CD4-positive, alpha-beta T cell treated with Interleukin-21 for 1 hour (primary cell): ENCODE results near the gene AATF.

Source experiments
- DNase-seq: peaks from one replicate; pipeline ENCODE4 v3.0.0-alpha.2; 2020

Gene AATF

DNA sequence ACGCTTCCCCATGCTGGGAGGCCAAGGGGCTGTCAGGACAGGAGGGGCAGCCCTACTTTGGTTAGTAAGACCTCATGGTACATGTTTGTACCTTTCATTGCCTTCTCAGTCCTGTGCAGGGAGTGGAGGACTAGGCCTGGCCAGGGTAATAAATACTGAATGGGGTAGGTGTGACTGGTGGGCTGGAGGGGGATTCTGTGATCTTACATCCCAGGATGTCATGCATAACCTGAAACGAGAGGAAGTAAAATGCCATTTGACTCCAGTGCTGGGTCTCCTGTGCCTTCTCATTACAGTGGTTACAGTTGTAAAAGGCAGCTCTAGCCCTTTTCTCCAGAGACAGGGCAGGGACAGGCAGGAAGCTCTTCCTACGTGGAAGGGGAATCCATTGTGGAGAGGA is 138.2 kb downstream of the AATF start:
- no peak for DNase-seq

DNA sequence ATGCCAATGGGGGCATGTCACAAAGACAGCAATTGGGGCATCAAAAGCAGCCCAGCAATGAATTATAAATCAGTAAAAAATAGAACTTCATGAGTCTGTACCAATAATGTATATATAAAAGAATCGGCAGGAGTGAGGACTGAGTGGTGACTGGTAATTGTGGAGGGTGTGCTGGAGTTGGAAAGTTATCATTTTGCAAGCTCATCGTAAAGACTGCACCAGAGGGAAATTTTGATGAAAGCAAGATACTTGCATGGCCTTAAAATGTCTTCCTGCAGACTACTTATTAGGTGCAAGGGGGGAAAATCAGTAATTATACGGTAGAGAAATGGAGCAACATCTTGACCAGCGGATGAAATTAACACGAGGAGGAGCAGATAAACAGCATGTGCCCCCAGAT is 138.9 kb downstream of the AATF start:
- no peak for DNase-seq

DNA sequence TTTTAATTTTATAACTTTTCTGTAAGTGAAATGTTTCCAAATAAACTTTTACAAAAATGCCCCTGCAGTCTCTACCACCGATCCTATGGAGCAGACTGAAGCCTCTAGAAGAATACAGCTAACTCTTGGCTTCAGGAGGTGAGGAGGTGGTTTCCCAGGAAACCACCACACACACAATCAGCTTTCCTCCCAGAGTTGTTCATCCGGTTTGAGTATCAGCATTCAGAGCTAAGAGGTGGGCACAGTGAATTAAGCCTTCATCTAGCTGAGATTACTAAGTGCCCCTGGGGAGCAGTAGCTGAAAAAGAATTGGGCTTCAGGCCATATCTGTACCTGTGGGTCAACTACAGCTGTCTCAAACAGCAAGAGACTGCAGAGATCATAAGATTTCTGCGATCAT is 139.7 kb downstream of the AATF start:
- DNase-seq = peak; percentile 43

DNA sequence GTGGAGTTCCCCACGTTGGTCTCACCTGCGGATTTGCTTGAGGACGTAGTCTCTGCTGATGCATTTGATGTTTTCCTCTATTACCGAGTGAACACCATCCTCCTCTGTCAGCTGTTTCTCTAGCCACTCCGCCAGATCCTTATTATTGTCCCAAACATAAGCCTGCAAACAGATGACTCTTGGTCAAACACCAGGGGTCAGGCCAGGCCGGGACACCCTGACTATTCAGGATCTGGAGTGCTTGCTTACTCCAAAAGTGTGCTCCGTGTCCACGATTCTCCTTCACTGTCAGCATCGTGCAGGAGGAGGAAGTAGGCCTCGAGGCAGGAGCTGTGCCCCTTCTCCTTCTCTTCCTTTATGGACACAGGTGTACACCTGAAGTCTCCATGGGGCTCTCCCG is 140.2 kb downstream of the AATF start:
- no peak for DNase-seq

DNA sequence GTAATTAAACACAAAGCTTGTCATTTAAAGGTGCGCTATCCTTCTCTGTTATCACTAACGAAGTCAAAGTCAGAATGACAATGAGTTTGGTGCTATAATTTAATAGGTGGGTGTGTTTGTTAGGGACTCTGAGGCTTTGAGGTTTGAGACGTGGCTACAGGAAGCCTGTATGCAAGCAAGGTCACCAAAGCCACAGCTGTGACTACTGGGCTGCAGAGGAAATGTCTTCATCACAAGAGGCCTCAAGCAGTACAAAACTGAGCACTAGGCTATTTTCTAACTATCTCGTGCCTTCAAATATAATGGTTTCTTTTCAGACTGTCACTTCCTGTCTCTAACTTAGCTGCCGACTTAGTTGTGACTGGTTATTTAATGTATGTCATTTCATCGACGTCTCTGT is 141.2 kb downstream of the AATF start:
- peak; percentile 80 for DNase-seq

DNA sequence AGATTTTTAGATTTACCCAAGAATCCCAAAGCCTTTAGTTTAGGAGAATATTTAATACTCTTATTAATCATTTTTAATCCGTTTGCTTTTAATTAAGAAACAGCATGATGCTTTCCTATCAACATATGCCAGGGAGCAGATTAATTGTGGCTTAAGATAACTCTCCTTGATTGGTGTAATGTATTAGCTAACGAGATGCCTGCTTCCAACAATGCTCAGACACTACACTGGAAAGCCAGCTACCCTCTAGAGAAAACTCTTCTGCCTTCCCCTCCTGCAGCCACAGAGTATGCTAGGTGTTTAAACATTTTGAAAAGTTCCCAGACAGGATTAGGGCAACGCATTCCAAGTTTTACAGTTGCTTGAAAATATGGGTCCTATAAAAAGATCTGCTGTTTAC is 142.2 kb downstream of the AATF start:
- DNase-seq = no peak

DNA sequence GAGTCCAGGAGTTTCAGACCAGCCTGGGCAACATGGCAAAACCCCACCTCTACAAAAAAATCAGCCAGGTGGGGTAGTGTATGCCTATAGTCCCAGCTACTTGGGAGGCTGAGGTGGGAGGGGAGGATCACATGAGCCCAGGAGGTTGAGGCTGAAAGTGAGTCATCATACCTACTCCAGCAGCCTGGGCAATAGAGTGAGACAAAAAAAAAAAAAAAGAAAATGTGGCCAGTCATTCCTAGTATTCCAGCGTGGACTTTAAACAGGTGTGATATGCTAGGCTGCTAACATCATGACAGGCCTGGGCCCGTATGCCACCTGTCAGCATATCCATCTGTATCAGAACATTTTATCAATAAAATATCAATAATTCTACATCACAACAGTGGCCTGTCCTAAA is 143.3 kb downstream of the AATF start:
- no peak for DNase-seq

DNA sequence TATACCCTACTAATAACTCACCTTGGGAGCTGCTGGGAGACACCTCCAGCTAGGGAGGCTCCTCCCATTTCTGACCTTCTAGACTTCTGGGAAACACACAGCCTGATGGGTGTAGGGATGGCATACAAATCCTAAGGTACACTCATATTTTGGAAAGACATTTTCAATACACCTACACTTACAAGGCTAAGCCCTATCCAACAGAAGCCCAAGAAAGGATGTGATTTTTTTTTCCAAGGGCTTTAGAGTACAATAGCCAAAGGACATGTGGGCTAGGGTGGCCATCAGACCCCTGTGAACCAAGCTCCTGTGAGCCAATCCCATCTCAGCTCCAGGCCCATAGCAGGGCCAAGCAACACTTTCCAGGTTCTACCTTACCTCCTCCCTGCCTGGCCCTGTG is 143.9 kb downstream of the AATF start:
- no peak for DNase-seq

DNA sequence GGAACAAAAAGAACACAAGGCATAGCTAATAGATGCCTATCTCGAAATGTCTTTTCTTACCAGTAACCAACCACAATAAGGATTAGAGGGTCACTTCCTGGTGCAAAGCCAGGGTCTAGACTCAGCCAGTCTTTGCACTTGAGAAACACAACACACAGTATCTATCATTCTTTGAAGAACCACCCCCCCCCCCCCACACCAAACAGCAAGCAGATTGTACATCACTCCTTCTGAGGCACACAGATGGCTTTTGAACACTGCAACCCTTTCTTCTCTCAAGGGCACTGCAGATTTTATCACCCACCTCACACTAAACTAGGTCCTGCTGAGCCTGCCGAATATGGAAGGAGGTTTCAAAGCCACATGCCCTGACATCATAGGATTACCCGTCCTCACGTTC is 145.6 kb downstream of the AATF start:
- no peak for DNase-seq

DNA sequence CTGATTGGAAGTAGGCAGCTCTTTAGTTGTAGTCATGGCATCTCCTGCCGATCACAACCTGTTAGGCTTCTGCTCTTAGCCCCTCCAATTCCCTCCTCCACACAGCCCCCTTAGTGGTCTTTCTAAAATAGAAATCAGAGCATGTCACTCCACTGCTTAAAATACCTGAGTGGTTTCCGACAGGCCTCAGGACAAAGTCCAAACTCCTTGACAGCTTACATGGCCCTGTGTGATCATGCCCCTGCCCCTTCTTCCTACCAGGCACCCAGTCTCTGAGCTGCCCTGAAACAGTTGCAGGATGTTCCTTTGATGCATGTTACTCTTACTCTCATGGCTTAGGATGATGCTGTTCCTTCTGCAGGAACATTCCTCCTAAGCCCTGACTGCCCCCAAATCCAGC is 147.3 kb downstream of the AATF start:
- DNase-seq = no peak

DNA sequence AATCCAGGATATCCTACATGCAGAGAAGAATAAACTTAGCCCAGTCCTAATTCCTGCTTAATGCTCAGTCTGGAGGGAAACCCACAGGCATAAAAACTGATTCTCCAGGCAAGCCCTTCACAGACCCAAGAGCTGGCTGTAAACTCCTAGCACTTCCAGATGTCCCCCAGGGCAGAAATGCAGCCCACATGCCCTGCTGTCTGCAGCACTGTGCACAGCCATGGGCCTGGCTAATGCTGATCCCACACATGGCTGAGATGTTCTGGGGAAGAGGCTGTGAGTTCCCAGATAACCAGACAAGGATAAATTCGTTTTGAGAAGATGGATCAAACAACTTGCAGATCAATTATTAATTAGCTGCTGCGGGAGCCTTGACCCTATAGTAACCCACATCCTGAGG is 148.4 kb downstream of the AATF start:
- no peak for DNase-seq

DNA sequence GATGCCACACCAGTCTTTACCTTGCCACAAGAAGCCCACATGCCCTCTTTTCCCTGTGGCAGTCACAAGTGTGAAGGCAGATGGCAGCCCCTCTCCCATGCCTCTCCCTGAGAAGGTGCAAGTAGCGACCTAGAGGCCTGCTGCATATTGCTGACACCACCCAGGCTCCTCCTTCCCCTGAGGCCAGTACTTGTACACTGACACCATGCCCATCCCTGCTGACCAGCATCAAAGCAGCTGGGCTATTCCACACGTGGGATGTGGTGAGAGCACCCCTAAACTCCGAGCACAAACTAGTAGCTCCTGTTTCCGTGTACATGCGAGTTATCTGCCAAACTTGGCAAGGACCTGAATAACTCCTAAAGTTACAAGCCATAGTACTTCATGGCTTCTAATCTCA is 149.4 kb downstream of the AATF start:
- DNase-seq = no peak

DNA sequence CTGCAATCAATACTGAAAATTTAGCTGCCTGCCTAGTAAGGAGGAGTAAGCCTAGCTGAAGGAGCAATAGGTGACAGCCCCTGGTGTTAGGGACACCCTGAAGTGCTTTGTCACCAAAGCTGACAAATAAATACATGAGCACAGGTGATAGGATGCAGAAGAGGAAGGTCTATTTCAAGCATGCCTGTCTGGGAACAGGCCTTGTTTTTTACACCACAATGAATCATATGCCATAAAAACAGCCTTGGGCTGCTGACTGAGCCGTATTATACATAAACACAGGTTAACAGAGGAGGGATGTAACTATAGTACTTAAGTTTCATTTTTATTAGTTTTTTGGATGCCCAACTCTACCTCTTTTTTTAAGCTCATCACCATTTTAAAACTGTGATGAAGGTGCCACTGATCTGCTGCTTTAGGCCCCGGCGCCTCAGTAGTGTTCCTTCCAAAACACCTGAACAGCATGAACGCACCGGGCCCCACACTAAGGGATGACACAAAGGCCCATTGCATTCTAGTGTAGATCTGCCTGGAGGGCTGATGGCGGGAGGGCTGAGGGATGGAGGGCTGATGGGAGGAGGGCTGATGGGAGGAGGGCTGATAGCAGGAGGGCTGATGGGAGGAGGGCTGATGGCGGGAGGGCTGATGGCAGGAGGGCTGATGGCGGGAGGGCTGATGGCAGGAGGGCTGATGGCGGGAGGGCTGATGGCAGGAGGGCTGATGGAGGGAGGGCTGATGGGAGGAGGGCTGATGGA is 150.3 kb downstream of the AATF start:
- DNase-seq = no peak

DNA sequence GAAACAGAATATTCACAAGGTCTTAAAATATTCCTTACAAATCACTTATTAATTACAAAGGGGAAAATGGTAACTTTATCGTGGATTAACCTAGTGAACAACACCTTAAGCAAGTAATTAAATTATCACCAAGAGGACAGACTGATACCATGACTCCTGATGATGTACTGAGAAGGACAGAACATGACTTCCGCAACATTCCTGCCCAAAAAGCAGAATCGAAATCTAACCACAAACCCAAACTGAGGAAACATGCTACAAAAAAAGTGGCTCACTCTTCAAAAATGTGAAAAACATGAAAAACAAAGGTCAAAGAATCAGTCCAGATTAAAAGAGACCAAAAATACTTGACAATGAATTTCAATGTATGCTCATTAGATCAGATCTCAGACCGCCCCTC is 151.5 kb downstream of the AATF start:
- DNase-seq = no peak

DNA sequence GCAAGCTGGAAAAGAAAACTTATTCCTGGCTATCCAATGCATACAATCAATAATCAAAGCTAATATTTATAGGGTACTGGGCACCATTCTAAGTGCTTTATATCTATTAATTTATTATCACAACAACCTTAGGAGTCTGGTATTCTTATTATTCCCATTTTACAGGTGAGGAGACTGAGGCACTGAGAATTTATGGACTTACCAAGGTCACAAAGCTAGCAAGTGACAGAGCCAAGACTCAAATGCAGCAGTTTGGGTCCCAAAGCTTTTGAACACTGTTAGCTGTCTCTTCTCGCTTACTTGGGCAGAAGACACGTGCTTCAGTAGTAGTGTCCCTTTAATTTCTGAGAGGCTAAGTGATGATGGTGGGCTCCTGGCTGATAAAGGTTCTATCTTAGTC is 152.6 kb downstream of the AATF start:
- no peak for DNase-seq

DNA sequence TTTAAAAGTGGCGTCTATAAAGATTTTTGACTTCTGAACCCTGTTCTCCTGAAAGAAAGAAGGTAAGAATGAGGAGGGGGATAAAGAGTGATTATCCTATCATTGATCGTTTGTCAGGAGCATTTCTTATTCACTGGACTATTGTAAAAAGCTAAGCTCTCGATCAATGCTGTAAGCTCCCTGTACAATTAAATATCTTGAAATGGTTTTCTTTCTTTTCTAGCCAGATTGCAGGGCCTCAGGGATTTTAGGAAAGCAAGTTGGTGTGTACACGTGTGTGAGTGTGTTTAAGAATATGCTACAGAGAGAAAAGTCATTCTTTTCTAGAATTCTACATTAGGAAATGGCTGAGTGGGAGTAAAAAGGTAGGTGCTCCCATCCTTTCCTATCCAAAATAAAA is 154.5 kb downstream of the AATF start:
- DNase-seq = no peak

DNA sequence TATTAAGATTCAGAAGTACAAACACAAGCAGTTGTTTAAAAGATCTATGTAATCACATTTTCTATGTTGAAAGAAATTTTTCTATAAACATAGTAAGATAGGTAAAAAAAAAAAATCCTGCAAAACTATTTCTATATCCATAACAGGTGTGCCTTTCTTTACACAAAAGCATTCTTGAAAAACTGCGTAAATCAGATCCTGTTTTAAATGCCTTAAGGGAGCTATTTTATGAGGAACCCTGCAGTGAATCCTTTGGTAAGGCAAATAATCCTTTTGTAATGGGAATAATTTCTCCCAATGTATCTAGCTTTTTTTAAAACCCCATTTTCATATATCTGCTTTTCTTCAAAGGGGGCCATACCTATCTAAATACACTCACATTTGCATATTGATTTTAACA is 157.3 kb downstream of the AATF start:
- DNase-seq = no peak
